HEK293 (cell line): ENCODE data around the gene KRT222.

Experiments used
- CTCF ChIA-PET: fragments of 350-600 bp; formaldehyde crosslinking; extraction: SDS; loops from one replicate; lab custom pipeline; 2021; ENCODE audit warnings: antibody characterized with exemption; lab: Yijun Ruan, JAX
- POLR2A ChIA-PET: fragments of 300-600 bp; formaldehyde crosslinking; extraction: SDS; loops from one replicate; lab custom pipeline; 2020; ENCODE audit warnings: antibody characterized with exemption, inconsistent platforms; lab: Yijun Ruan, JAX
- H3K27ac ChIP-seq: fragments of 200-500 bp; sonication (Bioruptor generic); 2 replicates; pipeline ENCODE4 v1.5.1; 2014; ENCODE audit warnings: low read depth, low read length, control low read depth, inconsistent platforms; ENCODE audit errors: extremely low read depth
- H3K36me3 ChIP-seq, 2 experiments: fragments of 200-500 bp in 1 of 2; sonication (Bioruptor generic) in 1 of 2; 1 replicate in 1 of 2; 2 replicates in 1 of 2; pipeline ENCODE4 v1.5.1; 2014 to 2017; ENCODE audit warnings: inconsistent platforms in 2 of 2, low read length in 2 of 2; ENCODE audit not compliant: control insufficient read depth in 2 of 2, insufficient read depth in 1 of 2
- H3K4me1 ChIP-seq: fragments of 200-500 bp; sonication (Bioruptor generic); 2 replicates; pipeline ENCODE4 v1.5.1; 2014; ENCODE audit warnings: mild to moderate bottlenecking, low read length, inconsistent platforms; ENCODE audit not compliant: control insufficient read depth, insufficient read depth
- H3K4me3 ChIP-seq: 2 replicates; pipeline ENCODE4 v1.5.1; 2011; ENCODE audit warnings: low read depth, mild to moderate bottlenecking, control low read depth, low read length, moderate library complexity
- H3K9me3 ChIP-seq: fragments of 200-500 bp; sonication (Bioruptor generic); 2 replicates; pipeline ENCODE4 v1.5.1; 2014; ENCODE audit warnings: low read depth, low read length, inconsistent platforms; ENCODE audit not compliant: control insufficient read depth, insufficient read depth
- INSM2 ChIP-seq: fragments of 450-650 bp; formaldehyde crosslinking; IDR thresholded peaks from 2 replicates; pipeline ENCODE4 v1.5.1; 2016; ENCODE audit warnings: missing biosample characterization, missing genetic modification characterization
- SCRT1 ChIP-seq: fragments of 450-650 bp; formaldehyde crosslinking; IDR thresholded peaks from 2 replicates; pipeline ENCODE4 v1.5.1; 2016; ENCODE audit warnings: missing biosample characterization, missing genetic modification characterization, borderline replicate concordance
- SP7 ChIP-seq: fragments of 450-650 bp; formaldehyde crosslinking; IDR thresholded peaks from 2 replicates; pipeline ENCODE4 v1.5.1; 2016; ENCODE audit warnings: missing biosample characterization, missing genetic modification characterization
- YY1 ChIP-seq: fragments of 450-650 bp; formaldehyde crosslinking; IDR thresholded peaks from 2 replicates; pipeline ENCODE4 v1.5.1; 2018; ENCODE audit warnings: missing biosample characterization, missing genetic modification characterization
- ZBTB1 ChIP-seq: fragments of 450-650 bp; formaldehyde crosslinking; IDR thresholded peaks from 2 replicates; pipeline ENCODE4 v1.5.1; 2016; ENCODE audit warnings: missing biosample characterization, missing genetic modification characterization
- ZBTB11 ChIP-seq: fragments of 450-650 bp; formaldehyde crosslinking; conservative IDR thresholded peaks from 2 replicates; pipeline ENCODE4 v1.5.1; 2016; ENCODE audit warnings: low read depth, missing biosample characterization, missing genetic modification characterization
- ZFHX2 ChIP-seq: fragments of 450-650 bp; formaldehyde crosslinking; conservative IDR thresholded peaks from 2 replicates; pipeline ENCODE4 v1.5.1; 2016; ENCODE audit warnings: missing biosample characterization, missing genetic modification characterization
- ZFP69B ChIP-seq: fragments of 450-650 bp; formaldehyde crosslinking; IDR thresholded peaks from 2 replicates; pipeline ENCODE4 v1.5.1; 2016; ENCODE audit warnings: missing biosample characterization, missing genetic modification characterization
- ZNF148 ChIP-seq: fragments of 450-650 bp; formaldehyde crosslinking; IDR thresholded peaks from 2 replicates; pipeline ENCODE4 v1.5.0; 2017; ENCODE audit warnings: missing biosample characterization, missing genetic modification characterization, borderline replicate concordance
- ZNF280D ChIP-seq: fragments of 450-650 bp; formaldehyde crosslinking; IDR thresholded peaks from 2 replicates; pipeline ENCODE4 v1.5.1; 2016; ENCODE audit warnings: missing biosample characterization, missing genetic modification characterization
- ZNF311 ChIP-seq: fragments of 450-650 bp; formaldehyde crosslinking; IDR thresholded peaks from 2 replicates; pipeline ENCODE4 v1.5.1; 2017; ENCODE audit warnings: missing biosample characterization, missing genetic modification characterization, borderline replicate concordance
- ZNF362 ChIP-seq: fragments of 450-650 bp; formaldehyde crosslinking; IDR thresholded peaks from 2 replicates; pipeline ENCODE4 v1.5.1; 2016; ENCODE audit warnings: missing biosample characterization, missing genetic modification characterization
- ZNF501 ChIP-seq: fragments of 450-650 bp; formaldehyde crosslinking; IDR thresholded peaks from 2 replicates; pipeline ENCODE4 v1.5.1; 2016; ENCODE audit warnings: missing biosample characterization, missing genetic modification characterization
- ZNF580 ChIP-seq: fragments of 450-650 bp; formaldehyde crosslinking; IDR thresholded peaks from 2 replicates; pipeline ENCODE4 v1.5.1; 2016; ENCODE audit warnings: missing biosample characterization, missing genetic modification characterization
- ZNF623 ChIP-seq: fragments of 450-650 bp; formaldehyde crosslinking; IDR thresholded peaks from 2 replicates; pipeline ENCODE4 v1.5.1; 2016; ENCODE audit warnings: missing biosample characterization, missing genetic modification characterization
- ZNF768 ChIP-seq: fragments of 450-650 bp; formaldehyde crosslinking; IDR thresholded peaks from 2 replicates; pipeline ENCODE4 v1.5.1; 2018; ENCODE audit warnings: missing biosample characterization, mild to moderate bottlenecking, missing genetic modification characterization
- ZNF785 ChIP-seq: fragments of 450-650 bp; formaldehyde crosslinking; IDR thresholded peaks from 2 replicates; pipeline ENCODE4 v1.5.1; 2016; ENCODE audit warnings: missing biosample characterization, missing genetic modification characterization

The KRT222 gene

GRCh38 chr17:40695874-40696472 is 31.0 kb upstream of the KRT222 start:
- CTCF ChIA-PET: interaction anchor here (0.6 kb wide), 1 partner anchor 15 kb away, joined by 3 read pairs; no protein-coding TSS in a partner anchor
- no peaks in the 10 kb centered on the region for H3K36me3 ChIP-seq
- H3K9me3 ChIP-seq: no peaks in the 10 kb centered on the region
- no peak overlapping the region for H3K27ac ChIP-seq
- no peak overlapping the region for H3K4me3 ChIP-seq
- POLR2A ChIA-PET: no interaction called here
- H3K4me1 ChIP-seq: no peaks in the 10 kb centered on the region
- TF ChIP-seq ZNF785: no peak
- TF ChIP-seq ZBTB11 (tag by site-specific recombination): no peak
- no peak for TF ChIP-seq ZFP69B (tag by site-specific recombination)
- no peak for TF ChIP-seq ZNF148
- no peak for TF ChIP-seq INSM2
- no peak for TF ChIP-seq SCRT1 (tag by site-specific recombination)
- TF ChIP-seq YY1 (tag by site-specific recombination): no peak
- TF ChIP-seq ZNF280D: no peak
- TF ChIP-seq ZNF580 (tag by site-specific recombination): no peak
- TF ChIP-seq SP7 (tag by site-specific recombination): no peak
- no peak for TF ChIP-seq ZBTB1
- TF ChIP-seq, all 188 proteins: peak for 0

- Histone ChIP-seq H3K4me1 (no peaks in the 10 kb centered on the region), H3K36me3 (no peaks in the 10 kb centered on the region), H3K27ac (no peak overlapping the region), H3K9me3 (no peaks in the 10 kb centered on the region), H3K4me3 (no peak overlapping the region)
- CTCF ChIA-PET: interaction anchor here (0.7 kb wide), 1 partner anchor 97 kb away, joined by 3 read pairs; no protein-coding TSS in a partner anchor
- POLR2A ChIA-PET: interaction anchor here (1.1 kb wide), 1 partner anchor 445 kb away, joined by 3 read pairs; no protein-coding TSS in a partner anchor
- TF ChIP-seq ZNF311 (tag by site-specific recombination) (no peak), ZNF623 (tag by site-specific recombination) (no peak), ZFHX2 (no peak), ZNF501 (tag by site-specific recombination) (no peak), ZNF768 (tag by site-specific recombination) (no peak), ZBTB11 (tag by site-specific recombination) (no peak), ZNF362 (no peak)
Measured at GRCh38 chr17:40694584-40694983, 29.6 kb upstream of the KRT222 start.
